ENCODE results near the gene PDGFA.

Gene PDGFA

DNA sequence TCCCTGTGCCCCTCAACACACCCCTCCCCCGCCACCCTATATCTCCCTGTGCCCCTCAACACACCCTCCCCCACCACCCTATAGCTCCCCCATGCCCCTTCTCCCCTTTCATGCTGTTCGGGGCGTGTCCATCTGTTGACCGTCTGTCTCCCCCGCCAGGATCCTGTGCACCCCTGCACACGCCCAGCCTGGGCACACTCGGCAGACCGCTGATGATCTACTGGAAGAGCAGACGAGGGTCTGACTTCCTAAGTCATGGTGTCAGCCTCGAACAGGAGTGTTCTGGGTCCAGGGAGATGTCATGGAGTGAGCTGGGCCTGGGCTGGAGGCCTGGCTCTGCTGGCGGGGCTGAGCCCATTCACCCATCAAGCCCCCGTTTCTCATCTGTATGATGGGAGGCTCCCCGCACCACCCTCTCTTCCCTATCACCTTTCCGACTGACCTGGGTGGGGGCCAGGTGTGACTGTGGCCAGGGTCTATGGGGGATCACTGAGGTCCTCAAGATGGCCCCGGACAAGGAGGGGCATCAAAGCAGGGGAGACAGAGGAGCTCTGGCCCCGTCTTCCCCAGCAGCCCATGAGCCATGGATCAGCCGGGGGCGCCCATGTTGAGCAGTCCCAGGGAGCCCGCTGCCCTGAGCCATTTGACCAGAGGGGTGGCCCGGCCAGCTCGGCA, 48.3 kb downstream of the PDGFA start:
- DNase-seq = no peak

GRCh38 chr7:469563-469961, 50.1 kb downstream of the PDGFA start:
- DNase-seq = no peak

DNA sequence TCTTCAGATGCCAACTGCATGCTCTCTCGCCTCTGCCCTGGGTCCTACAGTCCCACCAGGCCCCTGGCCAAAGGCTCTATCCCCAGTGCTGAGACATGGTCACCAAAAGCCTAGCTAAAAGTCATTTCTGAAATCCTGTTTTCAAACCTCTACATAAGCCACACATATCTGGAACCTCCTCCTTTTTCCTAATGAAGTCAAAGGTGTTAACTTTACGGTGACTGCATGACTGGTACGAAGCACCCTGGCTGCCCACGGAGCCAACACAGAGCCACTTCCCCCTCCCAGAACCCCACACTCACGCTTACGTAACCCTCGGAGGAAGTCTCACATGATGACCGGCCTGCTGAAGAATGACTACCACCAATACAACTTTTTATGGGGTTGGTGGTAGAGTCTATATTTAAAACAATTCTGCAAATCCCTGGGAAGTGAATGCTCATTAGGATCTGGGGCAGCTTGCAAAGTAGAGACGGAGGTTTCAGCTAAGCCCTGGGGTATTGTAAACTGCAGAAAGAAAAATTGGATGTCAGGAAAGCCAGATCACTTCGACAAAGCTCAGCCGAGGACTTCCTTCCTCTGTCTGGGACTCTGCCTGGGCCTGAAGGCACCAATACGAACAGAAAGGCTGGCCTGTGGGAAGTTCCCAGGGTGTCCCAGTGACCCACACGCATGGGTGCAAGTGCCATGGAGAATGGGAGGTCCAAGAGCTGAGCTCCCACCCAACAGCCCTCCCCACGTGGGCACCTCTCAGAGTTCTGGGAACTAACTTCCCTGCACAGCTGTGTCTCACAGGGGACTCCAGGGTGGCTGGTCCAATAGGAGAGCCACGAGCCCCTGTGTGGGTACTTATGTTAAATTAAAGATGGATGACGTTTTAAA, 50.7 kb downstream of the PDGFA start:
- DNase-seq = no peak

DNA sequence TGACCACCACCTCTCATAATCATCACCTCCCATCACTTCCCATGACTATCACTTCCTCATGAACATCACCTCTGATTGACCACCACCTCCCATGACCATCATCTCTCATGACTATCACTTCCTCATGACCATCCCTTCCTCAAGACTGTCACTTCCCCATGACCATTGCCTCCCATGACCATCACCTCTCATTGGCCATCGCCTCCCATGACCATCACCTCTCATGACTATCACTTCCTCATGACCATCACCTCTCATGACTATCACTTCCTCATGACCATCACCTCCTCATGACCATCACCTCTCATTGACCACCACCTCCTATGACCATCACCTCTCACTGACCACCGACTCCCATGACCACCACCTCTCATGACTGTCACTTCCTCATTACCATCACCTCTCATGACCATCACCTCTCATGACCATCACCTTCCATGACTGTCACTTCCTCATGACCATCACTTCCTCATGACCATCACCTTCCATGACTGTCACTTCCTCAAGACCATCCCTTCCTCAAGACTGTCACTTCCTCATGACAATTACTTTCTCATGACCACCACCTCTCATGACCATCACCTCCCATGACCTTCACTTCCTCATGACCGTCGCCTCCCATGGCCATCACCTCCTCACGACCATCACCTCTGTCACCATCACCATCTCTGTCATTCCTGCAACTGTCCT, 51.6 kb downstream of the PDGFA start:
- DNase-seq = no peak

- DNase-seq = no peak
Observed at GRCh38 chr7:467393-467828, 52.2 kb downstream of the PDGFA start.

DNA sequence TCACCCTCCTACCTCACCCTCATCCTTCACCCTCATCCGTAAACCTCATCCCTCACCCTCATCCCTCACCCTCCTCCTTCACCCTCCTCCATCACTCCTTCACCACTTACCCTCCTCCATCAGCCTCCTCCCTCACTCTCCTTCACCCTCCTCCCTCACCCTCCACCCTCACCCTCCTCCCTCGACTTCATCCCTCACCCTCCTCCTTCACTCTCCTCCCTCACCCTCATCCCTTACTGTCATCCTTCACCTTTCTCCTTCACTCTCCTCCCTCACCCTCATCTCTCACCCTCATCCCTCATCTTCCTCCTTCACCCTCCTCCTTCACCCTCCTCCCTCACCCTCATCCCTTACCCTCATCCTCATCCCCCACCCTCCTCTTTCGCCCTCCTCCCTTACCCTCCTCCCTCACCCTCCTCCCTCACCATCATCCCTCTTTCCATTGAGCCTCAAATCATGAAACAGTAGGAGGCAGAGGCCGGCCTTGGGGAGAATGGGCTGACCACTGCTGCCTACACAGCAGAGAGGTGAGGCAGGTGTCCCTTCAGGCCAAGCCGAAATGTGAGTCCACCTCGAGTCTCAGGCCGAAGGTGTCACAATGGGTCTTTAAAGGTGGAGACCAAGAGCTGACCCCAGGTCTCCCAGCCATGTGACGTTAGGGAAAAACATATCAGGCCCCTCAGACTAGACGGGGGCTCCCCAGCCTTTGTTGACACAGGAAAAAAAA, 53.0 kb downstream of the PDGFA start:
- DNase-seq = no peak

- no peak for DNase-seq
Observed at GRCh38 chr7:465710-466400, 53.8 kb downstream of the PDGFA start.

- DNase-seq = no peak
Observed at GRCh38 chr7:464454-465401, 54.9 kb downstream of the PDGFA start.

GRCh38 chr7:463817-464453, 55.7 kb downstream of the PDGFA start:
- no peak for DNase-seq

- DNase-seq = no peak
Observed at GRCh38 chr7:463362-463781, 56.3 kb downstream of the PDGFA start.

DNA sequence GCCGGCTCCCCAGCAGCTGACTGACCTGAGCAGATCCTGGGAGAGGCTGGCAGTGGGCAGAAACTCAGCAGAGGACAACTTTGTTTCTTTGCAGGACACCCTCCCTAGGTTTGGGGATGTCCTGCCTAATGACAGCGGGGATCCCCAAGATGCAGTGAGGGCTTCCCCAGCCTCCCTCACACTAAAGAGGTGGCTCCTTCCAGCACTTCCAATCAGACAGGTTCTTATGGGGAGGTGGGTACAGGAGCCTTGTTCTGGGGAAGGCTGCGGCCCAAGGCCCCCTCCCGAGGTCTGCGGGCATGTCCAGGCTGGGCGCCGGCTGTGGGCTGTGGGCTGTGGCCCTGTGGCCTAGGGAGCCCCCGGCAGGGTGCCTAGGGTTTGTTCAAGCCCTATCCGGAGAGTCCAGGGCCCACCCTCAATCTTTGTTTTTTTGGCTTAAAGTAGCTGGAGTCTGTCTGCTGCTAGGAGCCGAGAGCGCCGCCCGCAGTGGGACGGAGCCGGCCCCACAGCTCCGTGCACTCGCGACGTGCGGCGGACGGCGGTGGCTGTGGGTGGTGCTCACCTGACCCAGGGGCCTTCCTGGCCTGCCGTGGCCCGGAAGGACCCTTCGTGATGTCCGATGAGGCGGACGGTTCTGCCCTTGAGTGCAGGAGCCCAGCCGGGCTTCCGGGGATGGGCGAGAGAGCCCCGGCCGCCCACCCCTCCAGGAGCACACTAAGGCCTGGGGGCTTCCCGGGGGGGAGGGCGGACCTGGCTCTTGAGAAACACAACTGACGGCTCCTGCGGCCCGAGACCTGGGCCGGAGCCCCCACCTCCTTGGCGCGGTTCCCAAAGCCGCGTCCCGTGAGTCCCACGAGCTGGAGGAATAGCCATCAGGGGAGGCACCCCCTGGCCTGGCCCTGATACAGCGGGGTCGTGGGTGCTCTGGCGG, 57.2 kb downstream of the PDGFA start:
- no peak for DNase-seq

GRCh38 chr7:461453-462172, 58.0 kb downstream of the PDGFA start:
- no peak for DNase-seq

DNA sequence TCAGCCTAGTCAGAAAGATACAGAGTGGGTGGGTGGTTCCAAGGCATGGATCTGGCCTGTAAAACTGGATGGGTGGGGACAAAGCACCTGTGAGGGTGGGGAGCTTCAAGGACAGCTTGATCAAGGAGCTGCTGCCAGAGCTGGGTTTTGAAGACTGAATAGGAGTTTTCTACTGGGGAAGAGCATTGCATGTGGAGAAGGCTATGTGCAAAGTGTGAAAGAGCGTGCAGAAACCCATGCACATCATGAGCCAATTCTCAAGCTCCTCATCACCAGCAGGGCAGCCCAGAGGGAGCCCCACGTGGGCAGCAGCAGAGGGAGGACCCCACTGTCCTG, 58.6 kb downstream of the PDGFA start:
- no peak for DNase-seq

GRCh38 chr7:460374-461116, 59.1 kb downstream of the PDGFA start:
- DNase-seq = no peak

GRCh38 chr7:459584-460373, 59.9 kb downstream of the PDGFA start:
- no peak for DNase-seq

- DNase-seq = no peak
Observed at GRCh38 chr7:458511-459245, 61.0 kb downstream of the PDGFA start.

All from T1000 (cell line).